ENCODE measurements around the gene SLC35F6. TPM values are rescaled to one million over a fixed set of nuclear protein-coding genes. Genes with fewer than 3 reads are reported as not detected.
"Not testable (repeated sequence)": the region's sequence is repeated elsewhere in the genome, so short reads cannot be mapped to it uniquely, and the experiment has no call there.

SLC35F6 gene
- total RNA-seq, 6 experiments from 2014 or later, result 14.2 to 73.9 (median 27.2) TPM

- H3K27ac ChIP-seq, result peak overlapping the region in 2 of 3 donors; percentile 15 to 59
- DNase-seq (no peak), ATAC-seq (peak; percentile 57 to 79 (median 70))
- H3K4me1 ChIP-seq, result peaks cover 0 to 11% (median 6%) of the 10 kb centered on the region in 4 donors
- H3K9me3 ChIP-seq, result no peaks in the 10 kb centered on the region
- TF ChIP-seq CTCF (IDR thresholded peaks at IDR 0.05), result no peak
- no peak for TF ChIP-seq POLR2A (IDR thresholded peaks at IDR 0.05)
- H3K4me3 ChIP-seq, result no peak overlapping the region
- intact Hi-C loops (cut with DNase I), result no loop called here
- WGBS (ENCODE audit: insufficient coverage, low coverage, low lambda C conversion rate, missing lambda C conversion rate), result 49% methylated on average over 5 of the region's 6 CpGs
- no peaks in the 10 kb centered on the region for H3K36me3 ChIP-seq
- no peaks in the 10 kb centered on the region for H3K27me3 ChIP-seq
Observed at GRCh38 chr2:26757873-26758789, 6.0 kb upstream of the SLC35F6 start.

- Histone ChIP-seq H3K4me3 (no peak overlapping the region), H3K27me3 (no peaks in the 10 kb centered on the region), H3K4me1 (peaks cover 0 to 11% (median 8%) of the 10 kb centered on the region in 4 donors), H3K36me3 (no peaks in the 10 kb centered on the region), H3K9me3 (no peaks in the 10 kb centered on the region), H3K27ac (peak overlapping the region in 2 of 3 donors; percentile 15 to 59)
- 78% methylated on average over 6 of the region's 7 CpGs for WGBS (ENCODE audit: insufficient coverage, low coverage, low lambda C conversion rate, missing lambda C conversion rate)
- ATAC-seq (no peak), DNase-seq (no peak)
- intact Hi-C loops (cut with DNase I), result no loop called here
- TF ChIP-seq POLR2A (IDR thresholded peaks at IDR 0.05) (no peak), CTCF (IDR thresholded peaks at IDR 0.05) (no peak)
Observed at GRCh38 chr2:26758790-26759321, 5.2 kb upstream of the SLC35F6 start.

- no peaks in the 10 kb centered on the region for H3K9me3 ChIP-seq
- H3K4me3 ChIP-seq, result no peak overlapping the region
- DNase-seq, result no peak
- no peak for TF ChIP-seq POLR2A (IDR thresholded peaks at IDR 0.05)
- TF ChIP-seq CTCF (IDR thresholded peaks at IDR 0.05), result no peak
- no peaks in the 10 kb centered on the region for H3K36me3 ChIP-seq
- ATAC-seq, result no peak
- intact Hi-C loops (cut with DNase I), result no loop called here
- H3K4me1 ChIP-seq, result peaks cover 0 to 11% (median 8%) of the 10 kb centered on the region in 4 donors
- WGBS (ENCODE audit: insufficient coverage, low coverage, low lambda C conversion rate, missing lambda C conversion rate), result 94% methylated on average over 2 of the region's 5 CpGs
- no peak overlapping the region for H3K27ac ChIP-seq
- no peaks in the 10 kb centered on the region for H3K27me3 ChIP-seq
Observed at GRCh38 chr2:26759845-26760244, 4.2 kb upstream of the SLC35F6 start.

GRCh38 chr2:26760991-26761390 lies 3.1 kb upstream of the SLC35F6 start:
- H3K36me3 ChIP-seq; ATAC-seq; intact Hi-C loops (cut with DNase I); H3K27me3 ChIP-seq; H3K4me3 ChIP-seq; DNase-seq; H3K27ac ChIP-seq; H3K9me3 ChIP-seq: not testable (repeated sequence)
- 70% methylated on average over 8 of the region's 10 CpGs for WGBS (ENCODE audit: insufficient coverage, low coverage, low lambda C conversion rate, missing lambda C conversion rate)
- peaks cover 0 to 18% (median 12%) of the 10 kb centered on the region in 4 donors for H3K4me1 ChIP-seq

GRCh38 chr2:26763019-26763418 lies 1.1 kb upstream of the SLC35F6 start:
- H3K9me3 ChIP-seq, result no peaks in the 10 kb centered on the region
- ATAC-seq (no peak), DNase-seq (no peak)
- no peaks in the 10 kb centered on the region for H3K27me3 ChIP-seq
- H3K27ac ChIP-seq, result no peak overlapping the region
- peaks cover 0 to 34% (median 19%) of the 10 kb centered on the region in 4 donors for H3K4me1 ChIP-seq
- H3K36me3 ChIP-seq, result no peaks in the 10 kb centered on the region
- no peak for TF ChIP-seq CTCF (IDR thresholded peaks at IDR 0.05)
- TF ChIP-seq POLR2A (IDR thresholded peaks at IDR 0.05), result no peak
- intact Hi-C loops (cut with DNase I), result no loop called here
- 97% methylated on average over 10 of the region's 10 CpGs for WGBS (ENCODE audit: insufficient coverage, low coverage, low lambda C conversion rate, missing lambda C conversion rate)
- H3K4me3 ChIP-seq, result no peak overlapping the region
